SK-N-MC (cell line): ENCODE measurements around the gene BCKDHA.
A peak's percentile ranks its signal among the peaks of the same experiment; 100 is the strongest.

ENCODE experiments used
- DNase-seq: peaks from one replicate; pipeline ENCODE4 v3.0.0-alpha.2; 2011; ENCODE audit warnings: low read depth, low spot score
- H3K27ac ChIP-seq: fragments of 200-600 bp; sonication (generic); 2 replicates; pipeline ENCODE4 v1.5.1; 2016; ENCODE audit warnings: mixed run types
- H3K36me3 ChIP-seq: fragments of 200-600 bp; sonication (generic); 2 replicates; pipeline ENCODE4 v1.6.1; 2017; ENCODE audit warnings: antibody characterized with exemption, low read length, mixed read lengths; ENCODE audit not compliant: insufficient read depth
- H3K4me3 ChIP-seq: fragments of 200-600 bp; sonication (generic); 2 replicates; pipeline ENCODE4 v1.5.1; 2016
- H3K9ac ChIP-seq: fragments of 200-600 bp; sonication (generic); 2 replicates; pipeline ENCODE4 v1.8.0; 2017; ENCODE audit warnings: mixed run types, mixed read lengths; ENCODE audit not compliant: insufficient read length
- H3K9me3 ChIP-seq: fragments of 200-600 bp; sonication (generic); 2 replicates; pipeline ENCODE4 v1.6.1; 2017; ENCODE audit warnings: low read depth, mild to moderate bottlenecking, antibody characterized with exemption, low read length, moderate library complexity, mixed read lengths
- EZH2 ChIP-seq: fragments of 200-600 bp; sonication (generic); IDR thresholded peaks from one replicate; pipeline ENCODE4 v1.6.1; 2017; ENCODE audit warnings: antibody characterized with exemption
- FOXP2 ChIP-seq: optimal IDR thresholded peaks from 2 replicates; pipeline ENCODE3; 2011; ENCODE audit warnings: mild to moderate bottlenecking, moderate library complexity; ENCODE audit not compliant: insufficient read depth; ENCODE audit errors: extremely low read length, control extremely low read depth
- POLR2AphosphoS5 ChIP-seq: IDR thresholded peaks from 2 replicates; pipeline ENCODE4 v1.6.1; 2012; ENCODE audit warnings: mild to moderate bottlenecking, low read depth, low read length, borderline replicate concordance

BCKDHA gene

GRCh38 chr19:41354343-41354953 lies 43.2 kb upstream of the BCKDHA start:
- peak overlapping the region; percentile 75 for H3K9ac ChIP-seq

GRCh38 chr19:41355035-41355434 lies 42.6 kb upstream of the BCKDHA start:
- DNase-seq: no peak
- Histone ChIP-seq H3K4me3 (no peak overlapping the region), H3K9ac (no peak overlapping the region), H3K36me3 (no peaks in the 10 kb centered on the region), H3K27ac (0 out of 2 replicates have a peak overlapping the region, but pooled peaks have one; percentile 28), H3K9me3 (no peaks in the 10 kb centered on the region)
- TF ChIP-seq POLR2AphosphoS5 (no peak), EZH2 (no peak), FOXP2 (no peak)

More at GRCh38 chr19:41354343-41354953, 43.2 kb upstream of the BCKDHA start:
- Histone ChIP-seq H3K27ac (no peak overlapping the region), H3K9me3 (no peaks in the 10 kb centered on the region), H3K36me3 (no peaks in the 10 kb centered on the region), H3K4me3 (peak overlapping the region; percentile 92)
- DNase-seq: no peak
- TF ChIP-seq FOXP2 (peak; percentile 2), POLR2AphosphoS5 (no peak)

- no peak for TF ChIP-seq EZH2
- TF ChIP-seq FOXP2: no peak
- TF ChIP-seq POLR2AphosphoS5: no peak
- Histone ChIP-seq H3K4me3 (no peak overlapping the region), H3K27ac (0 out of 2 replicates have a peak overlapping the region, but pooled peaks have one; percentile 28), H3K9me3 (no peaks in the 10 kb centered on the region), H3K9ac (no peak overlapping the region), H3K36me3 (no peaks in the 10 kb centered on the region)
- no peak for DNase-seq
These were observed 41.8 kb upstream of the BCKDHA start for GRCh38 chr19:41355802-41356201.

- no peak overlapping the region for H3K27ac ChIP-seq
- DNase-seq: no peak
- no peaks in the 10 kb centered on the region for H3K36me3 ChIP-seq
- TF ChIP-seq POLR2AphosphoS5 (no peak), FOXP2 (no peak), EZH2 (no peak)
- H3K9ac ChIP-seq: no peak overlapping the region
- no peak overlapping the region for H3K4me3 ChIP-seq
- no peaks in the 10 kb centered on the region for H3K9me3 ChIP-seq
These were observed 40.5 kb upstream of the BCKDHA start for GRCh38 chr19:41356984-41357739.

- Histone ChIP-seq H3K9ac (no peak overlapping the region), H3K27ac (no peak overlapping the region), H3K9me3 (no peaks in the 10 kb centered on the region), H3K36me3 (no peaks in the 10 kb centered on the region), H3K4me3 (no peak overlapping the region)
- DNase-seq: no peak
- TF ChIP-seq EZH2 (no peak), FOXP2 (no peak), POLR2AphosphoS5 (no peak)
These were observed 39.9 kb upstream of the BCKDHA start for GRCh38 chr19:41357746-41358145.

- H3K36me3 ChIP-seq: no peaks in the 10 kb centered on the region
- H3K4me3 ChIP-seq: no peak overlapping the region
- DNase-seq: no peak
- no peak for TF ChIP-seq EZH2
- no peak for TF ChIP-seq FOXP2
- no peak for TF ChIP-seq POLR2AphosphoS5
- H3K9ac ChIP-seq: no peak overlapping the region
- H3K9me3 ChIP-seq: no peaks in the 10 kb centered on the region
- H3K27ac ChIP-seq: no peak overlapping the region
These were observed 37.9 kb upstream of the BCKDHA start for GRCh38 chr19:41359741-41360140.

GRCh38 chr19:41362143-41362847 lies 35.3 kb upstream of the BCKDHA start:
- no peaks in the 10 kb centered on the region for H3K9me3 ChIP-seq
- DNase-seq: no peak
- no peak overlapping the region for H3K4me3 ChIP-seq
- H3K36me3 ChIP-seq: no peaks in the 10 kb centered on the region
- no peak overlapping the region for H3K9ac ChIP-seq
- H3K27ac ChIP-seq: no peak overlapping the region
- TF ChIP-seq FOXP2 (no peak), EZH2 (no peak), POLR2AphosphoS5 (no peak)

- Histone ChIP-seq H3K36me3 (no peaks in the 10 kb centered on the region), H3K9me3 (no peaks in the 10 kb centered on the region), H3K4me3 (peak overlapping the region; percentile 85), H3K27ac (no peak overlapping the region), H3K9ac (peak overlapping the region; percentile 94)
- DNase-seq: no peak
- no peak for TF ChIP-seq POLR2AphosphoS5
- TF ChIP-seq FOXP2: no peak
- no peak for TF ChIP-seq EZH2
These were observed 34.3 kb upstream of the BCKDHA start for GRCh38 chr19:41363371-41363752.
